Adrenal gland (tissue), 5 donors: ENCODE data around the gene RBPJ.

Source experiments
- POLR2A ChIP-seq, 2 donors: fragments of 450-650 bp; IDR thresholded peaks; one replicate each; pipeline ENCODE4 v1.6.1; 2017; ENCODE audit warnings: antibody characterized with exemption in 2 of 2, mild to moderate bottlenecking in 2 of 2, moderate library complexity in 1 of 2
- TF ChIP-seq, protein P1 (sequence below), 6 experiments: fragments of 450-650 bp in 4 of 6; fragments of 200-600 bp in 2 of 6; sonication (generic) in 1 of 6; IDR thresholded peaks; 1 replicate in 5 of 6; 2 replicates in 1 of 6; pipeline versions ENCODE4 v1.5.1 to v1.8.0; 2016 to 2021; ENCODE audit warnings: antibody characterized with exemption in 6 of 6, mild to moderate bottlenecking in 2 of 6, moderate library complexity in 1 of 6
- donor health status: DM: no; HTN: no; CAD: no.

DNA sequence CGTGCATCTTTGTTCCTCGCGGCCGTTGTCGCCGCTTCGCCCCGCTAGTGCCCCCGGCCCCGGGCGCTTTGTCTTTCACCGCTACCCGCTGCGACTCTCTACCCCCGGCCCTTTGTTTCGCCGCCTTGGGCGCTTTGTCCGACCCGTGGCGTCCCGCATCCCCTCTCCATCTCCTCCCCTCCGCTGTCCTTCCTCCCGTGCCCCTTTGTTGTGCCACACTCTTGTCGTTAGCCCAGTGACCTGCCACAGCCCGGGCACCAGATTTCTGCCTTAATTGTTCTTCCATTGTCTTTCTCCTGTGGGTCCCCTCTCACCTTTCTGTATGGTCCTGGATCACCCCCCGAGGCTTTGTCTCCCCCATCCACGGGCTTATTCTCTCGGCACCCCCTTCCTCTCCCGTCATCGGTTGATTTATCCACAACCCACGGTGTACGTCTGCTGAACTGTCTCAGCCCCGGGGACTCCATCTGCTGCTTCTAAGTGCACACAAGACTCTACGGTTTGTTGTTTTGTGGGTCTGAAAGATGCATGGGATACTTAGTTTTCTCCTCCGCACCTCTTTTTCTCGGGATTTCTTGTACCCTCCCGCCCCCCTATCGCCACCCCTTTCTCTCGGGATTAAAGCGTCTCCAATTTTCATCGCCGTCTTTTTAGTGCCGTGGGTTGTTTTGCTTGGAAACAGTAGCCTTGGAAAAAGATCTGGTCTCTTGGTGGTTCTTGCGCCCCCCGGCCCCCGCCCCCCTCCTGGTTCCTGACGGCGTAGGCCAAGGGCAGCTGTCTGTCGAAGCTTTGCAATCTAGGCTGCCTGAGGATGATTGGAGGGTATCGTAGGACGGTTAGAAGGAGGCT, 783 bp downstream of the RBPJ start:
- TF ChIP-seq, protein P1, sequence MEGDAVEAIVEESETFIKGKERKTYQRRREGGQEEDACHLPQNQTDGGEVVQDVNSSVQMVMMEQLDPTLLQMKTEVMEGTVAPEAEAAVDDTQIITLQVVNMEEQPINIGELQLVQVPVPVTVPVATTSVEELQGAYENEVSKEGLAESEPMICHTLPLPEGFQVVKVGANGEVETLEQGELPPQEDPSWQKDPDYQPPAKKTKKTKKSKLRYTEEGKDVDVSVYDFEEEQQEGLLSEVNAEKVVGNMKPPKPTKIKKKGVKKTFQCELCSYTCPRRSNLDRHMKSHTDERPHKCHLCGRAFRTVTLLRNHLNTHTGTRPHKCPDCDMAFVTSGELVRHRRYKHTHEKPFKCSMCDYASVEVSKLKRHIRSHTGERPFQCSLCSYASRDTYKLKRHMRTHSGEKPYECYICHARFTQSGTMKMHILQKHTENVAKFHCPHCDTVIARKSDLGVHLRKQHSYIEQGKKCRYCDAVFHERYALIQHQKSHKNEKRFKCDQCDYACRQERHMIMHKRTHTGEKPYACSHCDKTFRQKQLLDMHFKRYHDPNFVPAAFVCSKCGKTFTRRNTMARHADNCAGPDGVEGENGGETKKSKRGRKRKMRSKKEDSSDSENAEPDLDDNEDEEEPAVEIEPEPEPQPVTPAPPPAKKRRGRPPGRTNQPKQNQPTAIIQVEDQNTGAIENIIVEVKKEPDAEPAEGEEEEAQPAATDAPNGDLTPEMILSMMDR (IDR thresholded peaks at IDR 0.05): no peak
- TF ChIP-seq POLR2A (IDR thresholded peaks at IDR 0.05): no peak
